Measurements from ENCODE around the gene KIF17. TPM values are rescaled to one million over a fixed set of nuclear protein-coding genes. Genes with fewer than 3 reads are reported as not detected.

The KIF17 gene
- total RNA-seq, 1 experiment from 2014 or later = 2.4 TPM

GRCh38 chr1:20711285-20712214 lies 6.3 kb downstream of the KIF17 start:
- ChIA-PET CTCF (no interaction called here), RAD21 (ENCODE audit: low non-redundant PET in 1 of 2, low total read pairs in 2 of 2, uncharacterized antibody in 2 of 2, unreplicated experiment in 2 of 2) (no interaction called here), POLR2A (no interaction called here)
- peak; percentile 64 for ATAC-seq
- H2AFZ ChIP-seq (ENCODE audit: low read depth, low read length, poor library complexity, severe bottlenecking) = no peak overlapping the region
- DNase-seq (ENCODE audit: low read depth, low spot score) = no peak
- no peaks in the 10 kb centered on the region for H3K27me3 ChIP-seq (ENCODE audit: insufficient read depth, low read length)
- TF ChIP-seq POLR2AphosphoS5 (IDR thresholded peaks at IDR 0.05; ENCODE audit: low read depth, low read length) (no peak), CTCF (IDR thresholded peaks at IDR 0.05 in 2 of 3, conservative IDR thresholded peaks at IDR 0.05 in 1 of 3; ENCODE audit: borderline replicate concordance in 1 of 3, insufficient read depth in 1 of 3, low read depth in 2 of 3, low read length in 2 of 3) (peak in 2 of 3 experiments; percentile 3 to 46; a peak in 2 of 6 replicates), YY1 (IDR thresholded peaks at IDR 0.05; ENCODE audit: extremely low read depth, insufficient replicate concordance, low read depth, low read length) (no peak)
- H3K4me1 ChIP-seq (ENCODE audit: control insufficient read depth in 1 of 2, insufficient read depth in 2 of 2, low read length in 2 of 2) = no peaks in the 10 kb centered on the region
- H4K20me1 ChIP-seq (ENCODE audit: insufficient read depth) = no peaks in the 10 kb centered on the region
- no peak overlapping the region for H3K9ac ChIP-seq (ENCODE audit: low read length)
- no peaks in the 10 kb centered on the region for H3K36me3 ChIP-seq (ENCODE audit: control insufficient read depth in 1 of 2, insufficient read depth in 2 of 2, low read length in 2 of 2)
- no peaks in the 10 kb centered on the region for H3K9me2 ChIP-seq (ENCODE audit: insufficient read depth)
- intact Hi-C loops (cut with micrococcal nuclease) = no loop called here
- BruUV-seq (replicated peaks) = no TSS peak
- H3K27ac ChIP-seq (ENCODE audit: low read depth, low read length) = no peak overlapping the region
- no peak overlapping the region for H3K4me3 ChIP-seq (replicated peaks in 1 of 2; ENCODE audit: low read depth in 1 of 2, low read length in 2 of 2)
- H3K4me2 ChIP-seq (ENCODE audit: low read length) = no peak overlapping the region
- no peaks in the 10 kb centered on the region for H3K9me3 ChIP-seq (ENCODE audit: control insufficient read depth in 1 of 2, insufficient read depth in 1 of 2, low read depth in 1 of 2, low read length in 2 of 2)
- H3K79me2 ChIP-seq (ENCODE audit: insufficient read depth, low read length) = no peaks in the 10 kb centered on the region

Measured in HCT116 (cell line).